ENCODE data around the gene C1QTNF6. TPM values are rescaled to one million over a fixed set of nuclear protein-coding genes. Genes with fewer than 3 reads are reported as not detected.

C1QTNF6 gene
- total and polyA plus RNA-seq, 2 of the 8 experiments (the other 6 are each of a cell fraction or from before 2014, with no cell fraction given): 3.1 to 6.5 TPM

DNA sequence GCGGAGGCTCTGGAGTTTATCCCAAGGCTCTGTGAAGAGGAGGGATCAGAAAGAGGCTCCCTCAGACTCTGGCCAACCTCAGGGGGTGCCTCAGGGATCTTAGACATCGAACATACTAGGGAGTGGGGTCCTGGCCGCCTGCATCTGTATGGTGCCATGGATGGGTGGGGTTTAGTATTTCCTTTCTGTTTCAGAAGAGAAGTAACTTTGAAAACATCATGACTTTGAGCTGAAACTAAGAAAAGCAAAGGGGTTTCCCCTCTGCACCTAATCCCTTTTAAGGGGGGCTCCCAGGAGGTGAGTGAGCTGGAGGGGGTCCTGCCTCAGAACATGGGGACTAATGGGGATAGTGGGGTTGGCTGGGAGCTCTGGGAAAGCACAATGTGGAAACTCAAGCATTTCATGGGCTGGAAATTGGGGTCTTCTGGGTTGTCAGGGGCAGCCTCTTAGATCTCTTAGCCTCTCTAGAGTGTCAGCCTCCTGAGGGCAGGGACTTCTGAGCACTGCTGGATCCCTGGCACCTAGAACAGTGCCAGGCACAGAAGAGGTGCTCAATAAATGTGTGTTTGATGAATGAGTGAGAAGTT lies 36.0 kb upstream of the C1QTNF6 start:
- H3K79me1 ChIP-seq (ENCODE audit: low read depth, low read length): no peaks in the 10 kb centered on the region
- H3K27ac ChIP-seq (ENCODE audit: low read depth, low read length): no peak overlapping the region
- H2BK5ac ChIP-seq (ENCODE audit: low read depth, low read length): no peak overlapping the region
- no peak overlapping the region for H3K4ac ChIP-seq (replicated peaks; ENCODE audit: insufficient read length, low read depth, low read length)
- no peak overlapping the region for H2AFZ ChIP-seq (ENCODE audit: low read length)
- no peaks in the 10 kb centered on the region for H4K20me1 ChIP-seq (replicated peaks in 1 of 2; ENCODE audit: control insufficient read depth in 1 of 2, insufficient read depth in 2 of 2, low read length in 2 of 2)
- H3K9ac ChIP-seq (replicated peaks in 1 of 4; ENCODE audit: extremely low read depth in 1 of 4, low read depth in 3 of 4, low read length in 3 of 4): no peak overlapping the region
- H2AK5ac ChIP-seq (ENCODE audit: low read depth, low read length): no peak overlapping the region
- H3K23me2 ChIP-seq (ENCODE audit: low read depth, low read length): peaks cover 2% of the 10 kb centered on the region; the same call in 1 of the 2 replicates
- H2BK12ac ChIP-seq (ENCODE audit: low read depth, low read length): no peak overlapping the region
- no peak overlapping the region for H3K4me3 ChIP-seq (ENCODE audit: extremely low read depth in 1 of 4, insufficient read depth in 2 of 4, low read depth in 3 of 4, low read length in 4 of 4)
- H3K27me3 ChIP-seq (replicated peaks in 1 of 4; ENCODE audit: control insufficient read depth in 3 of 4, extremely low read depth in 1 of 4, insufficient read depth in 3 of 4, low read length in 3 of 4): no peaks in the 10 kb centered on the region
- no peak overlapping the region for H2BK20ac ChIP-seq (ENCODE audit: low read length)
- H4K8ac ChIP-seq (ENCODE audit: extremely low read depth, insufficient read depth, low read length): no peak overlapping the region
- POLR2A ChIA-PET (ENCODE audit: partially characterized antibody): no interaction called here
- no peak overlapping the region for H3K18ac ChIP-seq (ENCODE audit: extremely low read depth, low read length)
- no peaks in the 10 kb centered on the region for H3K4me1 ChIP-seq (replicated peaks in 1 of 4; ENCODE audit: control insufficient read depth in 3 of 4, insufficient read depth in 4 of 4, low read length in 3 of 4)
- no peak overlapping the region for H3K23ac ChIP-seq (ENCODE audit: insufficient read length)
- 97% methylated on average over 3 of the region's 3 CpGs; no CpG with 5 or more reads in 1 of the 2 experiments for WGBS, 2 experiments (ENCODE audit: extremely low coverage in 1 of 2, insufficient coverage in 1 of 2, insufficient read length in 1 of 2, insufficient replicate concordance in 2 of 2, low coverage in 1 of 2, low lambda C conversion rate in 2 of 2, missing lambda C conversion rate in 1 of 2)
- no peak overlapping the region for H3K56ac ChIP-seq (replicated peaks; ENCODE audit: insufficient read length, low read depth, low read length)
- no peak overlapping the region for H3K4me2 ChIP-seq (ENCODE audit: insufficient read depth in 1 of 2, low read depth in 2 of 2, low read length in 2 of 2)
- no peak overlapping the region for H2BK120ac ChIP-seq (replicated peaks; ENCODE audit: low read depth, low read length)
- CTCF ChIA-PET (ENCODE audit: partially characterized antibody): interaction anchor here (0.5 to 3.3 kb wide), 5 partner anchors 10 to 335 kb away, joined by 3 to 22 read pairs (median 4); no protein-coding TSS in a partner anchor
- no peak overlapping the region for H4K91ac ChIP-seq (replicated peaks; ENCODE audit: insufficient read length, low read length)
- H3K14ac ChIP-seq (ENCODE audit: insufficient read length): no peak overlapping the region
- H3K9me3 ChIP-seq (ENCODE audit: insufficient read depth in 2 of 2, low read depth in 1 of 2, low read length in 1 of 2): no peaks in the 10 kb centered on the region; a peak in 1 of 4 replicates
- DNase-seq (ENCODE audit: low read depth in 1 of 2, low spot score in 2 of 2): no peak
- no peak overlapping the region for H4K5ac ChIP-seq (ENCODE audit: insufficient read length, low read depth, low read length)
- no peak for FAIRE-seq
- H2BK15ac ChIP-seq (ENCODE audit: low read length): no peak overlapping the region
- no peaks in the 10 kb centered on the region for H3K36me3 ChIP-seq (ENCODE audit: control insufficient read depth in 2 of 4, insufficient read depth in 4 of 4, low read length in 3 of 4)
- no peaks in the 10 kb centered on the region for H3K79me2 ChIP-seq (ENCODE audit: control insufficient read depth in 1 of 2, insufficient read depth in 2 of 2, low read length in 2 of 2)
- TF ChIP-seq CBX8 (IDR thresholded peaks at IDR 0.05; ENCODE audit: borderline replicate concordance, low read depth, low read length): no peak
- TF ChIP-seq ZNF274 (IDR thresholded peaks at IDR 0.05; ENCODE audit: borderline replicate concordance, extremely low read depth, low read length): no peak
- no peak for TF ChIP-seq GABPA (IDR thresholded peaks at IDR 0.05; ENCODE audit: borderline replicate concordance, insufficient read depth, low read length)
- TF ChIP-seq POLR2A (IDR thresholded peaks at IDR 0.05; ENCODE audit: control extremely low read depth in 1 of 2, low read depth in 2 of 2, low read length in 2 of 2): no peak
- TF ChIP-seq CHD2 (IDR thresholded peaks at IDR 0.05; ENCODE audit: low read length): no peak
- no peak for TF ChIP-seq SIX5 (IDR thresholded peaks at IDR 0.05; ENCODE audit: low read depth, low read length)
- no peak for TF ChIP-seq RXRA (IDR thresholded peaks at IDR 0.05; ENCODE audit: insufficient read depth, low read depth, low read length)
- no peak for TF ChIP-seq HDAC2 (IDR thresholded peaks at IDR 0.05; ENCODE audit: borderline replicate concordance in 1 of 2, low read depth in 2 of 2, low read length in 2 of 2)
- TF ChIP-seq YY1 (IDR thresholded peaks at IDR 0.05; ENCODE audit: low read depth, low read length): no peak
- no peak for TF ChIP-seq BACH1 (IDR thresholded peaks at IDR 0.05; ENCODE audit: low read length)
- TF ChIP-seq RBBP5 (IDR thresholded peaks at IDR 0.05; ENCODE audit: borderline replicate concordance, low read depth, low read length): no peak
- no peak for TF ChIP-seq SIN3A (conservative IDR thresholded peaks at IDR 0.05 in 1 of 2, IDR thresholded peaks at IDR 0.05 in 1 of 2; ENCODE audit: low read depth in 1 of 2, low read length in 2 of 2)
- TF ChIP-seq, protein P1, sequence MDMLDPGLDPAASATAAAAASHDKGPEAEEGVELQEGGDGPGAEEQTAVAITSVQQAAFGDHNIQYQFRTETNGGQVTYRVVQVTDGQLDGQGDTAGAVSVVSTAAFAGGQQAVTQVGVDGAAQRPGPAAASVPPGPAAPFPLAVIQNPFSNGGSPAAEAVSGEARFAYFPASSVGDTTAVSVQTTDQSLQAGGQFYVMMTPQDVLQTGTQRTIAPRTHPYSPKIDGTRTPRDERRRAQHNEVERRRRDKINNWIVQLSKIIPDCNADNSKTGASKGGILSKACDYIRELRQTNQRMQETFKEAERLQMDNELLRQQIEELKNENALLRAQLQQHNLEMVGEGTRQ (IDR thresholded peaks at IDR 0.05; ENCODE audit: low read length): no peak

Measured in H1 (cell line).